GM19099 (cell line): ENCODE measurements around the gene ESYT3.

ENCODE experiments used
- POLR2A ChIP-seq: IDR thresholded peaks from 3 replicates; pipeline ENCODE4 v1.6.1; 2011; ENCODE audit warnings: low read depth; ENCODE audit not compliant: insufficient read length; ENCODE audit errors: extremely low read depth

Gene ESYT3

DNA sequence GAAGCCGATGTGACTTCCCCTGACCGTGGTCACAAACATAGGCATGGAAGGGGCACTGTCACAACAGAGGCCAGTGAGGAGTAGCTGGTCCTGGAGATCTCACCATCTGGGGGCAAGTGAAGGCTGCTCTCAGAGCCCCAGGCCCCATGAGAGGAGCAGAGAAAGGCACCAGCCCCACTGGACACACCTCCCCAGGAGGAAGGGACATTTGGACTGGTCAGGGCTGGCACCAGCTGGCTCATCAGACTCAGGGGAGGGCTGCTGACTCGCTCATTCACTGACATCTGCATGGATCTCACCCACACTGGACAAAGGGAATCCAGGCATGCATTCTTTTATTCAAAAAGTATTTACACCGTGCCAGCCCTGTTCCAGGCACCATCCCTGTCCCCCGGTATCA is 26.8 kb downstream of the ESYT3 start:
- no peak for TF ChIP-seq POLR2A

- no peak for TF ChIP-seq POLR2A
Observed at GRCh38 chr3:138461896-138462295, 27.5 kb downstream of the ESYT3 start.

GRCh38 chr3:138463724-138464490 is 29.5 kb downstream of the ESYT3 start:
- TF ChIP-seq POLR2A, result no peak

DNA sequence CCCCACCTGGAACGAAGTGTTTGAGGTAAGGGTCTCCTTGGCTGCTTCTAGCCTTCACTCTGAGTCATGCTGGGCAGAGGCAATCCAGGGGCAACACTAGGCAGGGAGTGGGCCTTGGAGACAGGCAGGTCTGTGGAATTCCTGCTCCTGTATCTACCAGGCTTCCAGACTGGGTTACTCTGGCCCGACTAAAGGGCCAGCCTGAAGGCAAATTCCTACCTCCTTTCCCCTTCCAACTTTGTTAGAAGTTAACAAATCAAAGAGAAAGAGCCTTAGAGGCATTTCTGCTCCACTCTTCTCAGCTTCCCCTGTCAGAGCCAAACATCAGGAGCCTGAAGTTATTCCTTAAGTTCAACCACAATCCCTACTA is 30.1 kb downstream of the ESYT3 start:
- TF ChIP-seq POLR2A, result no peak

GRCh38 chr3:138465451-138465850 is 31.0 kb downstream of the ESYT3 start:
- no peak for TF ChIP-seq POLR2A

DNA sequence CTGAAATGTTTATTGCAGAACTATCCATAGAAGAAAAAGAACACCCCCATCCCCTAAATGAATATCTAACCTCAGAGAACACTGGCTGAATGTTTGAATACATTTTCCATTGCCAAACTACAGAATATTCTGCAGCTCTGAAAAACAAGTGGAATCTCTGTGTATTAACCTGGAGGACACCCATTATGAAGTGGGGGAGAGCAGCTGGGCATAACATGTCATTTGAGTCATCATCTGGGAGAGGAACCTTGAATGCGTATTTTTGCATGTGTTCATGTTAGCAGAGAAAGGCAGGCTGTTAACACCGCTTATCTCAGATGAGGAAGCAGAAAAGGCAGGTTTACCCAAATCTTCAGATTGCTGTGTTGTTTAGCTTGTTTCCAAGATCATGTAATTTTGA is 31.5 kb downstream of the ESYT3 start:
- TF ChIP-seq POLR2A, result no peak

DNA sequence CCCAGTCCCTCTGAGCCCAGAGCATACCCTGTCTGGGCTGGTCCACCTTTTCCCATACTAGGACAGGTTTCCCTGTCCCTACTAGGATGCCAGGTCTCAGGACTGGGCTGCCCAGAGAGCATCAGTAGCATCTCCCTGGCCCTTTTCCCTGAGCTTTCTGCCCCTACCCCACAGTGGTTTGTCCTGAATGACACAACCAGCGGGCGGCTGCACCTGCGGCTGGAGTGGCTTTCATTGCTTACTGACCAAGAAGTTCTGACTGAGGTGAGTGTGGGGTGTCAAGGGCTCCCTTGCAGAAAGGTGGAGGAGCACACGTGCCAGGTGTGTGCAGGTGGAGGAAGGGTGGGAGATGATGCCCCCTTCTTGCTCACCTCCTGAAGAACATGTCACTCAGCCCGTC is 33.5 kb downstream of the ESYT3 start:
- TF ChIP-seq POLR2A, result no peak

DNA sequence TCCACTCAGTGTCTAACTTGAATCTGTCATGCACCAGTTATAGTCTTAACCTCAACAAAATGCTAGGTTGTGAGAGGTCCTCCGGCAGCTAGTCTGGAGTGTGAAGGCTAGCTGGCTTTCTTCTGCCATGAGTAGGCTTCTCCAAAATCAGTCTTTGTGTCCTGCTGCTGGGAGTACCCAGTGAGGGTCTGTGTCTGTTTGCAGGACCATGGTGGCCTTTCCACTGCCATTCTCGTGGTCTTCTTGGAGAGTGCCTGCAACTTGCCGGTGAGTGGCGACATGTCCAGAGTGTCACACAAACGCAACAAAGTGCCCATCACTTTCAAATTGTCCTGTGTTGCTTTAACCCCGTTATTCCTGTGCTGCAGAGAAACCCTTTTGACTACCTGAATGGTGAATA is 34.0 kb downstream of the ESYT3 start:
- TF ChIP-seq POLR2A, result no peak

- TF ChIP-seq POLR2A, result no peak
Observed at GRCh38 chr3:138468886-138469285, 34.5 kb downstream of the ESYT3 start.

DNA sequence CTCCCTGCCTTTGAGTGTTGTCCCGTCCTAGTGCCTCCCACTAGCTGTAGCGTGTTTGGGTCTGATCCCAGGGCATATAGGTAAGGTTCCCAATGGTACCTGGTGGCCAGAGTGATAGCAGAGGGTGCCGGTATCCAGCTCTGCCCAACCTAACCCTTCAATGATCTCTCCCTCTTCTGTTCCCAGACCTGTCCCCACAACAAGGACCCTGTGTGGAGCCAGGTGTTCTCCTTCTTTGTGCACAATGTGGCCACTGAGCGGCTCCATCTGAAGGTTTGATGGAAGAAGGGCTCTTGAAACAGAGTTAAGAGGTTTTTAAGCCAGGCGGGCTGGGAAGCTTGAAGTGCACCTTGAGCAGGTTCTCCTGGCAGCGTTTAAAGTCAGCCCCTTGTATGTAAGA is 35.5 kb downstream of the ESYT3 start:
- TF ChIP-seq POLR2A, result no peak

GRCh38 chr3:138470687-138471086 is 36.3 kb downstream of the ESYT3 start:
- no peak for TF ChIP-seq POLR2A

DNA sequence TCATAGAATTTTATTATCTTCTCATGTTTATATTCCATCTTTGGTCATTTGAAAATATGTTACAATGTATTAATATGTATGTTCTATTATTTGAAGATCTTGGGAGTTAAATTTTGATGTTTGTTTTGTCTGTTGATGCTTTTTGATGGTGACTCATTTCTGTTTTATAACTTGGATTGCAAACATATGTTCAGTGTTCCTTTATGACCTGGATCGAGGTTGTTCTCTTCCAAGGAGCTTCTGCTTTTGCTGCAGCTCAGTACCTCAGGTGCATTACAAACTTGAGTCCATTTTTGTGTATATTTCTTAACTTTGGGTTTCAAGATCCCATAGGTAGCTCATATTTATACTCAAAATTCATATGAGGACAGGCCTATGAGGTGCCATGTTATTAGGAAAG is 37.1 kb downstream of the ESYT3 start:
- no peak for TF ChIP-seq POLR2A

- no peak for TF ChIP-seq POLR2A
Observed at GRCh38 chr3:138472141-138472825, 37.9 kb downstream of the ESYT3 start.

DNA sequence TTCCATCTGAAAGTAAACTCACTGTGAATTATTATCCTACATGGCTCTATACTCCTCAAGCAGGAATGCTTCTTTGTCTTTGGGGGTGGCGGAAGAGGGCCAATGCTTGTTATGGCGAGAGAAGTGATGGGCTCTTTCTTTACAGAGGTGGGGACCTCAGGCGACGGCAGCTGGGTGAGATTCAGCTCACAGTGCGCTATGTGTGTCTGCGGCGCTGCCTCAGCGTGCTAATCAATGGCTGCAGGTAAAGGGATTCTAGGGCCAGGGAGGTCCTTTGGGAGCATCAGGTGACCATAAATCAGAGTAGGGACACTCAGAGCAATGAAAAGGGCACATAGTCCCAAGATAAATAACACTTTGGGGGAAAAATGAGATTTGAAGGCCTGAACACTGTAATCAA is 39.0 kb downstream of the ESYT3 start:
- TF ChIP-seq POLR2A, result no peak

DNA sequence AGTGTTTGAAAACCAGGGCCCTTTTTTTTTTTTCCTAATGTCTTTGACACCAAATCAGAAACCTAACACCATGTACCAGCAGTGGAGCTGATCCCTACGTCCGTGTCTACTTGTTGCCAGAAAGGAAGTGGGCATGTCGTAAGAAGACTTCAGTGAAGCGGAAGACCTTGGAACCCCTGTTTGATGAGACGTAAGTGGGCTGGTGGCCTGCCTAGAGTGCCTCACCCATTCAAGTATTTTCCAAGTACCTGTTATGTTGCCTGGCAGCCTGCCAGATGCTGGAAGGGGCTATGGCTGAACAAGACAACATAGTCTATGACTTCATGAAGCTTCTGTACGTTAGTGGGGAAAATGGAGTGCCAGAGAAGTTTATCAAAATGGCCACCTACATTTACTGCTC is 39.7 kb downstream of the ESYT3 start:
- no peak for TF ChIP-seq POLR2A

DNA sequence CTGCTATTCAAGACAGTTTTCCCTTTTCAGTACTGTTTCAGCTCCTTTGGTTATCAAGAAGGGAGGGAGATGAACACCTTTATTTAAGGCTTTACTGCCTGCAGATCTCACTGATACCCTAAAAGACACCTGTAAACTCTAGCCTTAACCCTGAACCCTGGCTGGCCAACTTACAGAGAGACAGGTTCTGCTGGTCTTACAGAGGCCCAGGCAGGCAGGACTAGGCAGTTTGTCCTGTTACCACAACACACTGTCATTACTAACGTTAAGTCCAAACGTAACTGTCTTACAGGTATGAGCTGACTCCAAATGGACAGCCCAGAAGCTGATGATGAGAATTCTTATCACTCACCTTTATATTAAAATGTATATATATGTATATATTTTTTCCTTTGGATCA is 42.1 kb downstream of the ESYT3 start:
- no peak for TF ChIP-seq POLR2A
